Ishikawa (cell line): ENCODE data around the gene ADGRD2.
A peak's percentile ranks its signal among the peaks of the same experiment; 100 is the strongest.

Experiments
- CEBPB ChIP-seq: IDR thresholded peaks from 2 replicates; pipeline ENCODE4 v1.6.1; 2012
- CREB1 ChIP-seq: IDR thresholded peaks from 2 replicates; pipeline ENCODE4 v1.6.1; 2012; ENCODE audit warnings: low read depth
- EGR1 ChIP-seq: IDR thresholded peaks from 2 replicates; pipeline ENCODE4 v1.6.1; 2012
- EP300 ChIP-seq: IDR thresholded peaks from 2 replicates; pipeline ENCODE4 v1.6.1; 2012; ENCODE audit warnings: borderline replicate concordance
- FOXM1 ChIP-seq: IDR thresholded peaks from 2 replicates; pipeline ENCODE4 v1.6.1; 2012; ENCODE audit warnings: low read depth, borderline replicate concordance
- NFIC ChIP-seq: IDR thresholded peaks from 2 replicates; pipeline ENCODE4 v1.6.1; 2012
- RAD21 ChIP-seq: IDR thresholded peaks from 2 replicates; pipeline ENCODE4 v1.6.1; 2012; ENCODE audit warnings: low read depth
- TAF1 ChIP-seq: IDR thresholded peaks from 2 replicates; pipeline ENCODE4 v1.6.1; 2012; ENCODE audit warnings: low read depth, mild to moderate bottlenecking
- TCF12 ChIP-seq: IDR thresholded peaks from 2 replicates; pipeline ENCODE4 v1.6.1; 2012; ENCODE audit warnings: low read depth
- TEAD4 ChIP-seq: IDR thresholded peaks from 2 replicates; pipeline ENCODE4 v1.6.1; 2012
- YY1 ChIP-seq: IDR thresholded peaks from 2 replicates; pipeline ENCODE4 v1.6.1; 2012; ENCODE audit warnings: low read depth
- ZBTB7A ChIP-seq: IDR thresholded peaks from 2 replicates; pipeline ENCODE4 v1.6.1; 2012; ENCODE audit warnings: low read depth
- TF ChIP-seq, protein P1 (sequence below): IDR thresholded peaks from 2 replicates; pipeline ENCODE4 v1.6.1; 2012; ENCODE audit warnings: low read depth, mild to moderate bottlenecking
- TF ChIP-seq, protein P2 (sequence below): IDR thresholded peaks from 2 replicates; pipeline ENCODE4 v1.6.1; 2012
- TF ChIP-seq, protein P3 (sequence below): IDR thresholded peaks from 2 replicates; pipeline ENCODE4 v1.6.1; 2012

ADGRD2 gene

DNA sequence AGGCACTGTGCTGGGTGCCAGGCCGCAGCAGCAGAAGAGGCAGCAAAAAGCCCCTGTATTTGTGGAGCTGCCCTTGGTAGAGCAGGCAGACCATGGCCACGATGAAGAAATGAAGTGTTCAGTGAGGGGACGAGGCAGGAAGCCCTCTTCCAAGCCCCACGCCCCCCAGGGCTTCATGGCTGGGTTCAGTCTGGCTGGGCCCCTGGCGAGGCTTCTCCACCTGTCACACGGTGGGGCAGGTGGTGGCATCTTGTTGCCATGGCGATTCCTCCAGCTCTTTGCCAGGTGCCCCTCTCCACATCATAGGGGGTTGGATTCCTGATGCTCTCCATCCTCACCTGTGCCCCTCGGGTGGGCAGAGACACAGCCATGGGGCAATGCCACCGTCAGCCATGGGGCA, 21.5 kb downstream of the ADGRD2 start:
- TF ChIP-seq CREB1 (no peak), ZBTB7A (no peak), TEAD4 (no peak), RAD21 (no peak), CEBPB (no peak)
- TF ChIP-seq, protein P1, sequence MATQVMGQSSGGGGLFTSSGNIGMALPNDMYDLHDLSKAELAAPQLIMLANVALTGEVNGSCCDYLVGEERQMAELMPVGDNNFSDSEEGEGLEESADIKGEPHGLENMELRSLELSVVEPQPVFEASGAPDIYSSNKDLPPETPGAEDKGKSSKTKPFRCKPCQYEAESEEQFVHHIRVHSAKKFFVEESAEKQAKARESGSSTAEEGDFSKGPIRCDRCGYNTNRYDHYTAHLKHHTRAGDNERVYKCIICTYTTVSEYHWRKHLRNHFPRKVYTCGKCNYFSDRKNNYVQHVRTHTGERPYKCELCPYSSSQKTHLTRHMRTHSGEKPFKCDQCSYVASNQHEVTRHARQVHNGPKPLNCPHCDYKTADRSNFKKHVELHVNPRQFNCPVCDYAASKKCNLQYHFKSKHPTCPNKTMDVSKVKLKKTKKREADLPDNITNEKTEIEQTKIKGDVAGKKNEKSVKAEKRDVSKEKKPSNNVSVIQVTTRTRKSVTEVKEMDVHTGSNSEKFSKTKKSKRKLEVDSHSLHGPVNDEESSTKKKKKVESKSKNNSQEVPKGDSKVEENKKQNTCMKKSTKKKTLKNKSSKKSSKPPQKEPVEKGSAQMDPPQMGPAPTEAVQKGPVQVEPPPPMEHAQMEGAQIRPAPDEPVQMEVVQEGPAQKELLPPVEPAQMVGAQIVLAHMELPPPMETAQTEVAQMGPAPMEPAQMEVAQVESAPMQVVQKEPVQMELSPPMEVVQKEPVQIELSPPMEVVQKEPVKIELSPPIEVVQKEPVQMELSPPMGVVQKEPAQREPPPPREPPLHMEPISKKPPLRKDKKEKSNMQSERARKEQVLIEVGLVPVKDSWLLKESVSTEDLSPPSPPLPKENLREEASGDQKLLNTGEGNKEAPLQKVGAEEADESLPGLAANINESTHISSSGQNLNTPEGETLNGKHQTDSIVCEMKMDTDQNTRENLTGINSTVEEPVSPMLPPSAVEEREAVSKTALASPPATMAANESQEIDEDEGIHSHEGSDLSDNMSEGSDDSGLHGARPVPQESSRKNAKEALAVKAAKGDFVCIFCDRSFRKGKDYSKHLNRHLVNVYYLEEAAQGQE = no peak

GRCh38 chr9:124472770-124473169, 22.5 kb downstream of the ADGRD2 start:
- TF ChIP-seq, protein P1 = no peak
- no peak for TF ChIP-seq CREB1
- TF ChIP-seq YY1 = no peak
- TF ChIP-seq, protein P2, sequence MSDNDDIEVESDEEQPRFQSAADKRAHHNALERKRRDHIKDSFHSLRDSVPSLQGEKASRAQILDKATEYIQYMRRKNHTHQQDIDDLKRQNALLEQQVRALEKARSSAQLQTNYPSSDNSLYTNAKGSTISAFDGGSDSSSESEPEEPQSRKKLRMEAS = no peak
- no peak for TF ChIP-seq RAD21
- TF ChIP-seq FOXM1 = no peak
- no peak for TF ChIP-seq TAF1
- TF ChIP-seq NFIC = no peak
- TF ChIP-seq, protein P3, sequence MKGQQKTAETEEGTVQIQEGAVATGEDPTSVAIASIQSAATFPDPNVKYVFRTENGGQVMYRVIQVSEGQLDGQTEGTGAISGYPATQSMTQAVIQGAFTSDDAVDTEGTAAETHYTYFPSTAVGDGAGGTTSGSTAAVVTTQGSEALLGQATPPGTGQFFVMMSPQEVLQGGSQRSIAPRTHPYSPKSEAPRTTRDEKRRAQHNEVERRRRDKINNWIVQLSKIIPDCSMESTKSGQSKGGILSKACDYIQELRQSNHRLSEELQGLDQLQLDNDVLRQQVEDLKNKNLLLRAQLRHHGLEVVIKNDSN = no peak
- no peak for TF ChIP-seq EP300
- TF ChIP-seq TEAD4 = no peak
- no peak for TF ChIP-seq ZBTB7A
- TF ChIP-seq CEBPB = no peak
- TF ChIP-seq EGR1 = no peak
- TF ChIP-seq TCF12 = no peak

GRCh38 chr9:124473310-124473709, 23.1 kb downstream of the ADGRD2 start:
- TF ChIP-seq, protein P2 = no peak
- no peak for TF ChIP-seq RAD21

DNA sequence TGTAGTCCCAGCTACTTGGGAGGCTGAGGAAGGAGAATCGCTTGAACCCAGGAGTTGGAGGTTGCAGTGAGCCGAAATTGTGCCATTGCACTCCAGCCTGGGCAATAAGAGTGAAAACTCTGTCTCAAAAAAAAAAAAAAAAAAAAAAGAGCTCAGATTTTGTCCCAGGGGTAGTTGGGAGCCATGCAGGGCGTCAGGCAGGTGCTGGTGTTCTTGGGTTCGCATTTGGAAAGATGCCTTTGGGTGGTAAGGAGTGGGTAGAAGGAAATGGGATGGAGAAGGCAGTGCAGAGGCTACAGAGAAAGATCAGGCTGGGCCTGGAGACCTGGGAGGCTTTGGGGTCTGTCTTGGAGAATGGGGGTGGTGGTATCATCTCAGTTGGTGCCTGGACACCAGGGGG, 23.9 kb downstream of the ADGRD2 start:
- no peak for TF ChIP-seq NFIC
- TF ChIP-seq, protein P2 = no peak
- no peak for TF ChIP-seq YY1
- TF ChIP-seq TCF12 = no peak
- TF ChIP-seq CEBPB = no peak
- no peak for TF ChIP-seq TAF1
- TF ChIP-seq ZBTB7A = no peak
- no peak for TF ChIP-seq EGR1
- TF ChIP-seq, protein P3 = no peak
- no peak for TF ChIP-seq RAD21
- TF ChIP-seq TEAD4 = no peak
- TF ChIP-seq, protein P1 = no peak

DNA sequence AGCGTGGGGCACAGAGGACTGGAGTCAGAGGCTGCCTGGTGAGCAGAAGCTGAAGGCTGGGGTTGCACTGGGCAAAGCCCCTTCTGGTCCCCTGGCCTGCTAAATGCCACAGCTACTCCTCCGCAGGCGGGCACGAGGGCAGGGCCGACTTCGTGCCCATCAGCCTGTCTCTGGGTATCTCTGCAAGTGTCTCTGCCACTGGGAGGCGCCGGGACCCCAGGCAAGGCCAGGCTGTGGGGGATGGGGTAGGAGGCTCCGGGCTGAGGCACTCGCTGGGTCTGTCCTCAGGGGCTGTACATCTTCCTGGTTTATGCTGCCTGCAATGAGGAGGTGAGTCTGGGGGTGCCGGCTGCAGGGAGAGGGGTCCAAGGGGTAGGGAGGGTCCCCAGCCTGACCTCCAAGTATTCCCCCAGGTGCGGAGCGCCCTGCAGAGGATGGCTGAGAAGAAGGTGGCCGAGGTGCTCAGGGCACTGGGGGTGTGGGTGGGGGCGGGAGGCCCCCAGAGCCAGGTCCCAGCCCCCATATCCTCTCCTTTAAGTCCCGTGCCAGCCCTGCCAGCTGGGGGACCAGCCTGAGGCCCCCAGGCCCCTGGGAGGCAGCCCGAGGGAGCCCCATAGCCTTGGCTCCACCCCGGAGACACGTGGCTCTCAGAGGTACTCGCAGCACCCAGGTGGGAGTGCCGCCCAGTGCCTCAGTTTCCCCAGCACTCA, 25.1 kb downstream of the ADGRD2 start:
- TF ChIP-seq RAD21 (peak; percentile 39; the same call in 1 of the 2 replicates), CREB1 (no peak)
